NCI-H128 (cell line): ENCODE results near the gene DBH.

Source experiments
- DNase-seq: peaks from one replicate; lab custom pipeline; 2025; ENCODE audit not compliant: unreplicated experiment; lab: John Stamatoyannopoulos, UW

Gene DBH

DNA sequence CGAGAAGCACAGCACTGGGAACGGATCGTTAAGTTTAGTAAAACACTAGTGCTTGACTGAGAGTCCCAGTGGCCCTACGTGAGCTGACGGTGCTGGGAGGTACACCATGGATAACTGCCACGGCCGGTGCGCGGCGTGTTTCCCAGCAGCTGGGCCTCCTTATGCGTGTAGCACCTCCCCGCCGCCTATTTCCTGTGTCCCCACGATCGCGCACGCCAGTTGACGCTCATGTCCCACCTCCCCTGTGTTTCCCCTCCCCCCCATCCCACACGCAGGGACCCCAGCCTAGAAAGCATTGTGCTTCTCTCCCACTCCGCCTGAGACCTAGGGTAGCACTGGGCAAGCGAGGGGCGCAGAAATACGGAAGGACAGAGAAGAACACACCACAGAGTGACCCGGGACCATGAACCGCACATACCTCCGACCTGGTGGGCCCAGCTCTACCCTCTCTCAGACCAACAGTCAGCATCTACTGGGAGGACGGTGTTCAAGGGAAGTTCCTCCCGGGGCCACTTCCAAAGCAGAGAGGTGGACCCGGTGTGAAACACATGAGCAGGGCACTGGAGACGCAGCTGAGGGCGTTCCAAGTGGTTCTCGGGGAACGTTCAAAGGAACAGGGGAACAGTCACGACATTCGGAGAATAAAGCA, 45.6 kb downstream of the DBH start:
- no peak for DNase-seq

- DNase-seq: no peak
Observed at GRCh38 chr9:133682818-133683585, 46.8 kb downstream of the DBH start.

DNA sequence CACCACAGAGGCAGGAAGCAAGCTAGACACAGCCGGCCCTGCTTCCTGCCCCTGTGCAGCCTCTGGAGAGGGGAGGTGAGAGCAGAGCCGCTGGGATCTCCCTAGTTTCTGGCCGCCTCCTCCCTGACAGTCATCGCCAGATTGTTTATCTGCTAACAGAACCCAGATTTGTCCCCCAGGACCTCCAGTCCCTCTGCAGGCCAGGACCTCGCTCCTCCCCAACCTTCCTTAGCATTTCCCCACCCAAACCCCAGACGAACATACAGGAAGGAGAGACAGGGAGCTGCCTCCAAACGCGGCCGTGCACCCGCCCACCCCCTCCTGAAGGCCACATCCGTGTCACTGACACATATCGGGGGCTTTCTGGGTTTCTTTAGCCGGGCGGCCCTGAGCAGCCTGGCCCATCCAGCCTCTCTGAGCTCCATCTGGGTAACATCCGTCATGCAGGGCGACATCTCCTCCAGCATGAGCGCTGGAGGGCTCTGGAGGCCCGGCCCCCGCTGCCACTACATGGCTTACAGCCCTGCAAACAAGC, 47.5 kb downstream of the DBH start:
- no peak for DNase-seq

GRCh38 chr9:133684121-133684935, 48.2 kb downstream of the DBH start:
- no peak for DNase-seq

DNA sequence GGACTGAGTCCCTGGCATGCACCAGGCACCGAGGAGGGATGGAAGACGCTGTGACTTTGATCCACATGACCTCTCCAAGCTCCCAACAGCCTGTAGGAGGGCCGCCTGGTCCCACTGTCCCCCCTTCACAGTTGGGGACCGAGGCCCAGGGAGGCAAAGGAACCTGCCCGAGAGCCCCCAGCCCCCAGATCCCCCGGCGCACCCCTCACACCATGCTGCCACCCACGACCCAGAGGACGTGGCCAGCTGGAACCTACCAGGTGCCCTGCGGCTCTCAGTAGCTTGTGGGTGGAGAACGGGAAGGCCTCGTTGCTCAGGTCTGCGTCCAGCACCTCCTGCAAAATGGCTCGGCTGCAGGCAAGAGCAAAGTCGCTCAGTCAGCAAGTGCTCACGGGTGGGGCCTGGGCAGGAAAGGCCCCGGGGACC, 48.8 kb downstream of the DBH start:
- DNase-seq: no peak

GRCh38 chr9:133685653-133686609, 49.8 kb downstream of the DBH start:
- DNase-seq: no peak

DNA sequence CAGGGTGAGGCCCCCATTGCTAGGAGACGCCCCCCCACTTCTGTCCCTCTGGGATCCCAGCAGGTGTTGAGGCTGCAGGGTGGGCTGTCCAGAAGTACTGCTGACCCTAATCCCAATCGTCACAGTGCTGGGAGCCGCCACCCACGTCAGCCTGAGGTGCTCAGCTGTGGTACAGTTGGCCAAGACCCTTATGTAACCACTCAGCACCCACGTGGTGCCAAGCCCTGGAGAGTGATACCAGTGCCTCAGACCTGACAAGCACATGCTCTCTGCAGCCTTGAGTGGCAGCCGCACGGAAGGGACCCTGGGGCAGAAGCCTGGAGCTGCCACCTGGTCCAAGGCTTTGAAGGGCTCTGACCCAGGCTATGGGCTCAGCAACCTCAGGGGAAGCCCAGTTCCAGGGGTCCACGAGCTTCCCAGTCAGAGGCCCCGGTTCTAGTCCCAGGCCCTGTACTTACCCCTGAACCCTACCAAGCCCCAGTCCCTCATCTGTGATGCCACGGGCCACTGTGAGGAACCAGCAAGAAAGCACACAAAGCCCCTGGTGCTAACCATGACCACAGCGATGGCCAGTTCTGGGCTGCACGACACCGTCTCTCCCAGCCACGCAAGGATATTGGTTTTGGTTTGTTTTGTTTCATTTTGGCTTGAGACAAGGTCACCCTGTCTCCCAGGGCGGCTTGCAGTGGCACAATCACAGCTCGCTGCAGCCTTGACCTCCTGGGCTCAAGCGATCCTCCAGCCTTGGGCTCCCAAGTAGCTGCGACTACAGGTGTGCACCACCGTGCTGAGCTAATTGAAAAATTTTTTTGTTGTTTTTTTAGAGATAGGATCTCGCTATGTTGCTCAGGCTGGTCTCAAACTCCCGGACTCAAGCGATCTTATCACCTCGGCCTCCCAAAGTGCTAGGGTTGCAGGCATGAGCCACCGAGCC, 50.7 kb downstream of the DBH start:
- no peak for DNase-seq

GRCh38 chr9:133687856-133688761, 51.9 kb downstream of the DBH start:
- DNase-seq: no peak

- DNase-seq: no peak
Observed at GRCh38 chr9:133689151-133689763, 53.1 kb downstream of the DBH start.

DNA sequence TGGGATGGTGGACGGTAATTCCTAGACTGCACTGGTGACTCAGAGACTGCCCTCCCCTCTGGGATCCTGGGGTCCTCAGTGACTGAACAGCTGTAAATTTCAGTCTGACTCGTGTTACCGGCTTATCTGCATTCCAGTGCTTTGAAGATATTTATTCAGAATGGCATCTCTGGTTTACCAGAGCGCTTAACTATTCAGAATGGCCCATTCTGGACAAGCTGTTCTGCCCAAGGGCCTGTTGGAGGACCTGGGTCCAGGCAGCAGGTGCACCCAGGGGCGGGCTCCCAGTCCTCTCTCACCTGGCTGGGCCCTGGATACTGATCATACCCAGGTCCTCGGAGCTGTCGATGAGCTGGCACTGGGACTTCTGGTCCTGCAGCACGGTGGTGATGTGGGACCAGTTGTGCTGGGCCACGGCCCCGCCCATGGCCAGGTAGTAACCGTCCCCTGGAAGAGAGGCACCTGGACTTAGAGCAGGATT, 54.0 kb downstream of the DBH start:
- no peak for DNase-seq

DNA sequence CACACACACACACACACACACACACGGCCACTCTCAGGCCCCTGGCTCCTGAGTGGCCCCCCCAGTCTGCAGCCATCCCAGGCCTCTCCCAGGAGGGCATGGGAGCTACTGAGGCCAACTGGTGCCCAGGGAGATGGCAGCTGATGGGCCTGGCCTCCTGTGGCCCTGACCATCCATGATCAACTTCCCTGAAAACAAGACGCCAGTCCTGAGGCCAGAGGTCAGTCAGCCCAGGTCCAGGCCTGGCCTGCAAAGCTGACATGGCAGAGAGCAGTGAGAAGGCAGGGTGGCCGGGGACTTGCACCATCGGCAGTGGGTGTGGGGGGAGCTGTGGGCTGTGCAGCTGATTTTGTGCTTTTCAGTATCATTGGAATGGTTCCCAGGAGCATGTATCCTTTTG, 55.0 kb downstream of the DBH start:
- DNase-seq: no peak

GRCh38 chr9:133691626-133692363, 55.6 kb downstream of the DBH start:
- DNase-seq: no peak

DNA sequence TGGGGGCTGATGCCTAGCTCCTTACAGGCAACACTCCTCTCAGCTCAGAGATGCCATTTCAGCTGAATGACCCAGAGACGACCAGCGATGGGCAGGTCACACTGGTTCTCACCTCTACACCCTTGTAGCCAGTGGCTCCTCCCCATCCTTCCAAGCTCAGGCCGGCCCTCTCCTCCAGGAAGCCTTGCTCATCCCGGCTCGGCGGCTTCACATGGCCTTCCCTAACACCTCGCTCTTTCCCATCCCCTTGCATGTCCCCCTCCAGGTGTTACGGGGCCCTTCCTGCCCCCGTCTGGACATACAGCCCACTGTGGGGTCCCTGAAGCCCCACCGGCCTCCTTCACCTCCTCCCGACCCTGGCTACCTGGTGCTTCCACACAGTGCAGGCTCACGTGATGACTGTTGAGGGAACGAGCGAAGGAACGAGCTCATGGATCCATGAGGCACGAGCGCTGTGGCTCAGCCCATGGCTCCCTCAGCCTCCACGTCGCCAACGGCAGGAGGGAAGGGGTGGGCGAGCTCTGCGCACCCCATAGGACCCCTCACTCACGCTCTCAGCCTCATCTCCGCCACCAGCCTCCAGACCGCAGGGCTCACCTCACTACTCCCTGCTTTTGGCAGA, 56.3 kb downstream of the DBH start:
- DNase-seq: no peak

DNA sequence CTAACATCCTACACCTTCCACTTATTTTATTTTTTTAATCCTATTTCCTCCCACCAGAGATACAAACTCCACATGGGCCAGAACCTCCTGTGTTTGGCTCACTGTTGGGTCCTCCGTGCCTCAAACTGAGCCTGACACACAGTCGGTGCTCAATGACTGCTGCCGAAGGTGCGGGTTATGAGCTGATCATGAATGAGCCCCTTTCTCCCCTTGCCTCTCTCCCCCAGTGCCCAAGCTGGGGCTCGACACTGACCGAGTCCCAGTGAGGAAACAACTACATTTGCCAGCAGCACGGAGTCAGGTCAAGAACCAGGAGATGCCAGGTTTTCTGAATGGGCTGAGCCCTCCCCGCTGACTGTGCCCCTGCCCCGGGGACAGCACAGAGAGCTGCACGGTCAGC, 57.0 kb downstream of the DBH start:
- no peak for DNase-seq

- no peak for DNase-seq
Observed at GRCh38 chr9:133693703-133694529, 57.8 kb downstream of the DBH start.

DNA sequence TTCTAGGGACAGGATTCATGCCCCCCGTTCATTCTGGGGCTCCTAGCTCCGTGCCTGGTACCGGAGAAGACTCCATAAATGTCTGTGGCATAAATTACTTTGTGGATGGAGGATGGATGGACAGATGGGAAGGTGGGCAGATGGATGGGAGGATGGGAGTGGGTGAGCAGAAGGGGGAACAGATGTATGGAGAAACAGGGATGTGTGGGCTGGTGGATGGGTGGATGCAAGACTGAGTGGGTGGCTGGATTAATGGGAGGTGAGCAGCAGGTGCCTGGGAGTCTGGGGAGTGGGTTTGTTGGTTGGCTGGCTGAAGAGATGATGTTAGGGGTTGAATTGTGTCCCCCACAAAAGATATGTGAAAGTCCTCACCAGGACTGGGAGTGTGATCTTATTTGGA, 58.5 kb downstream of the DBH start:
- DNase-seq: no peak
